HEK293T (cell line): Measurements from ENCODE around the gene EIF4E3.

Experiments
- CTCF ChIA-PET: fragments of 350-600 bp; formaldehyde crosslinking; extraction: SDS; loops from one replicate; lab custom pipeline; 2021; ENCODE audit warnings: antibody characterized with exemption, inconsistent platforms; lab: Yijun Ruan, JAX
- POLR2A ChIA-PET: fragments of 350-600 bp; formaldehyde crosslinking; extraction: SDS; loops from one replicate; lab custom pipeline; 2020; ENCODE audit warnings: antibody characterized with exemption, inconsistent platforms; lab: Yijun Ruan, JAX
- DNase-seq: peaks from one replicate; pipeline ENCODE4 v3.0.0; 2012; ENCODE audit warnings: mixed read lengths; ENCODE audit errors: extremely low spot score
- ARNT ChIP-seq: fragments of 450-650 bp; IDR thresholded peaks from 2 replicates; pipeline ENCODE4 v1.6.1; 2017; ENCODE audit warnings: mild to moderate bottlenecking
- BHLHE40 ChIP-seq: fragments of 450-650 bp; IDR thresholded peaks from 2 replicates; pipeline ENCODE4 v1.6.1; 2016; ENCODE audit warnings: mild to moderate bottlenecking, moderate library complexity, borderline replicate concordance
- CTBP1 ChIP-seq: fragments of 450-650 bp; IDR thresholded peaks from 2 replicates; pipeline ENCODE4 v1.6.1; 2016; ENCODE audit warnings: borderline replicate concordance
- ELF4 ChIP-seq: fragments of 450-650 bp; IDR thresholded peaks from 2 replicates; pipeline ENCODE4 v1.6.1; 2017; ENCODE audit warnings: antibody characterized with exemption
- FOXA1 ChIP-seq: fragments of 450-650 bp; IDR thresholded peaks from 2 replicates; pipeline ENCODE4 v1.6.1; 2016; ENCODE audit warnings: mild to moderate bottlenecking
- FOXK2 ChIP-seq: fragments of 450-650 bp; IDR thresholded peaks from 2 replicates; pipeline ENCODE4 v1.6.1; 2016; ENCODE audit warnings: mild to moderate bottlenecking
- FOXM1 ChIP-seq: fragments of 450-650 bp; IDR thresholded peaks from 2 replicates; pipeline ENCODE4 v1.6.1; 2017; ENCODE audit warnings: mild to moderate bottlenecking, borderline replicate concordance
- HDGF ChIP-seq: fragments of 450-650 bp; IDR thresholded peaks from 2 replicates; pipeline ENCODE4 v1.6.1; 2017; ENCODE audit warnings: antibody characterized with exemption, borderline replicate concordance
- L3MBTL2 ChIP-seq: fragments of 450-650 bp; conservative IDR thresholded peaks from 2 replicates; pipeline ENCODE4 v1.6.1; 2016; ENCODE audit warnings: mild to moderate bottlenecking
- LEF1 ChIP-seq: fragments of 450-650 bp; IDR thresholded peaks from 2 replicates; pipeline ENCODE4 v1.6.1; 2017; ENCODE audit warnings: mild to moderate bottlenecking, borderline replicate concordance
- NFRKB ChIP-seq: fragments of 450-650 bp; IDR thresholded peaks from 2 replicates; pipeline ENCODE4 v1.6.1; 2016; ENCODE audit warnings: mild to moderate bottlenecking, moderate library complexity
- PKNOX1 ChIP-seq: fragments of 450-650 bp; IDR thresholded peaks from 2 replicates; pipeline ENCODE4 v1.6.1; 2016
- SP1 ChIP-seq: fragments of 450-650 bp; IDR thresholded peaks from 2 replicates; pipeline ENCODE4 v1.6.1; 2017
- SUZ12 ChIP-seq: fragments of 450-650 bp; IDR thresholded peaks from 2 replicates; pipeline ENCODE4 v1.6.1; 2016; ENCODE audit warnings: mild to moderate bottlenecking
- TARDBP ChIP-seq: fragments of 450-650 bp; IDR thresholded peaks from 2 replicates; pipeline ENCODE4 v1.6.1; 2016
- ZNF384 ChIP-seq: fragments of 450-650 bp; IDR thresholded peaks from 2 replicates; pipeline ENCODE4 v1.6.1; 2016

EIF4E3 gene

GRCh38 chr3:71636482-71636881 is 88.7 kb downstream of the EIF4E3 start:
- TF ChIP-seq SUZ12 (no peak), BHLHE40 (no peak), TARDBP (no peak), CTBP1 (no peak), FOXM1 (no peak), L3MBTL2 (no peak), FOXA1 (no peak), SP1 (no peak), LEF1 (no peak), NFRKB (no peak)
- ChIA-PET CTCF (interaction anchor here (0.7 kb wide), 1 partner anchor 13 kb away, joined by 3 read pairs; no protein-coding TSS in a partner anchor), POLR2A (no interaction called here)
- DNase-seq = no peak

GRCh38 chr3:71636001-71636400 is 89.2 kb downstream of the EIF4E3 start:
- CTCF ChIA-PET = interaction anchor here (0.7 kb wide), 1 partner anchor 13 kb away, joined by 3 read pairs; no protein-coding TSS in a partner anchor
- TF ChIP-seq FOXK2 = no peak
- no peak for TF ChIP-seq NFRKB
- no peak for TF ChIP-seq ZNF384
- TF ChIP-seq SP1 = no peak
- TF ChIP-seq HDGF = no peak
- no peak for TF ChIP-seq TARDBP
- TF ChIP-seq FOXM1 = no peak
- TF ChIP-seq LEF1 = no peak
- TF ChIP-seq SUZ12 = no peak
- POLR2A ChIA-PET = no interaction called here
- DNase-seq = no peak

DNA sequence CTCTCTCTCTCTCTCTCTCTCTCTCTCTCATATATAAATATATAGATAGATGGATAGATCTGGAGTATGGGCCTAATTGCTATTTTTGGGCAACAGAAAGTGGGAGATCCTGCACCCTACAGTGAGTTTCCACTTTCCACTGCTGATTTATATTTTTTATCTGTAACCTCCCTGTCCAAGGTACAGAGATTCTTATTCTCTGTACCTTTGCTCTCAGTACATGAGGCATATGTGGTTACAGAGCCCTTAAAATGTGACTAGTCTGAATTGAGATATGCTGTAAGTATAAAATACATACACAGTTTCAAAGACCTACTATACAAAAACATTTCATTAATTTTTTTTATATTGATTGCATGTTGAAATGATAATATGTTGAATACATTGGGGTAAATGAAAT is 90.5 kb downstream of the EIF4E3 start:
- TF ChIP-seq SUZ12 = no peak
- TF ChIP-seq FOXA1 = no peak
- TF ChIP-seq NFRKB = no peak
- no peak for TF ChIP-seq SP1
- ChIA-PET CTCF (no interaction called here), POLR2A (no interaction called here)
- DNase-seq = no peak

GRCh38 chr3:71629711-71630110 is 95.5 kb downstream of the EIF4E3 start:
- TF ChIP-seq FOXK2 = no peak
- no peak for TF ChIP-seq ZNF384
- no peak for TF ChIP-seq ARNT
- no peak for TF ChIP-seq TARDBP
- TF ChIP-seq CTBP1 = no peak
- no peak for TF ChIP-seq FOXM1
- no peak for TF ChIP-seq BHLHE40
- no peak for TF ChIP-seq LEF1
- CTCF ChIA-PET = no interaction called here
- no peak for DNase-seq
- POLR2A ChIA-PET = no interaction called here

DNA sequence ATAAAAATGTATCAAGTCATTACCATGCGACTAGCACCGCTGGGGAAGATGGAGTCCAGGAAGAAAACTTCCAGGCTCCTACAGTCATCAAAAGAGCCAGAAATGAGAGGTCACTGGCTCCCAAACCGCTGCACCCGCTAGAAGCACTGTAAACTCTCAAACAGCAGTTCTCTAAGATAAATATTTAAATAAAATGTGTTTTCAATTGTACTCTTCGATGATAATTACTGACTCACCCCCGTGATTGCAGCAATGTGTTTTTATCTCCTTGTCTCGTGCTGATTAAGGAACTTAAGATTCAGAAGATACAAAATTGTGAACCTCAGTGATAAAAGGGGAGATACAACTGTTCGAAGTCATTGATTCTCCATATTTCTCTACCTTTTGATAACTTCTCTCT is 95.9 kb downstream of the EIF4E3 start:
- TF ChIP-seq SP1 (no peak), BHLHE40 (no peak), CTBP1 (no peak), PKNOX1 (no peak), FOXM1 (no peak), HDGF (no peak), FOXK2 (no peak)
- ChIA-PET POLR2A (no interaction called here), CTCF (no interaction called here)
- no peak for DNase-seq

GRCh38 chr3:71628522-71628921 is 96.7 kb downstream of the EIF4E3 start:
- ChIA-PET CTCF (no interaction called here), POLR2A (no interaction called here)
- TF ChIP-seq CTBP1 (no peak), FOXA1 (no peak), ARNT (no peak), ELF4 (no peak), LEF1 (no peak)
- DNase-seq = no peak

DNA sequence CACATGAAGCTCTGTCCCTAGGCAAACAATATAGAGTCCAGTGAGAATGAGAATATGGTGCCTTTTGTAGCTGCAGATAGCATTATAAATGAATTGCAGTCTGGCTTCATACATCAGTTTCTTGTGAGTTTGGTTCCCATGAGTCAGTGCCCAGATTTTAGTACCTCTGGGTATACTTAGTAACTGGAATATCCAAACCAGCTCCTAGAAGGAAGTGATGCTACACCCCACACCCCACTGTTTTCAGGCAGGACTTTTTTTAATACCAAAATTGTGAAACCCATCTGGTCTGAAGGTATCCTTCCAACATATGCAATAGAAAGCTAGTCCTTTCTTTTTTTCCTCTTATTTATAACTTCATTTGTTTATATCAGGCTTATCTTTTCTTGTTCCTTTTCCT is 99.5 kb downstream of the EIF4E3 start:
- TF ChIP-seq L3MBTL2 = no peak
- TF ChIP-seq BHLHE40 = no peak
- no peak for TF ChIP-seq SP1
- no peak for TF ChIP-seq ARNT
- TF ChIP-seq FOXK2 = no peak
- TF ChIP-seq PKNOX1 = no peak
- TF ChIP-seq FOXA1 = no peak
- TF ChIP-seq ELF4 = no peak
- TF ChIP-seq SUZ12 = no peak
- TF ChIP-seq TARDBP = no peak
- no peak for TF ChIP-seq FOXM1
- TF ChIP-seq CTBP1 = no peak
- no peak for TF ChIP-seq HDGF
- TF ChIP-seq ZNF384 = no peak
- POLR2A ChIA-PET = no interaction called here
- CTCF ChIA-PET = interaction anchor here (0.5 kb wide), 1 partner anchor 25 kb away, joined by 6 read pairs; no protein-coding TSS in a partner anchor
- no peak for DNase-seq
